Posterior cingulate gyrus (tissue), 11 donors: Measurements from ENCODE around the gene ERP27.

Source experiments
- DNase-seq, 10 donors: peaks; one replicate each; pipeline versions ENCODE4 v3.0.0 to v3.0.0-alpha.2; 2020 to 2021; ENCODE audit warnings: mixed read lengths in 3 of 10
- intact Hi-C: fragments of 100-400 bp; cut with DNase I; formaldehyde crosslinking; loops from one replicate; pipeline ENCODE4 v1.15.1; 2023

ERP27 gene

DNA sequence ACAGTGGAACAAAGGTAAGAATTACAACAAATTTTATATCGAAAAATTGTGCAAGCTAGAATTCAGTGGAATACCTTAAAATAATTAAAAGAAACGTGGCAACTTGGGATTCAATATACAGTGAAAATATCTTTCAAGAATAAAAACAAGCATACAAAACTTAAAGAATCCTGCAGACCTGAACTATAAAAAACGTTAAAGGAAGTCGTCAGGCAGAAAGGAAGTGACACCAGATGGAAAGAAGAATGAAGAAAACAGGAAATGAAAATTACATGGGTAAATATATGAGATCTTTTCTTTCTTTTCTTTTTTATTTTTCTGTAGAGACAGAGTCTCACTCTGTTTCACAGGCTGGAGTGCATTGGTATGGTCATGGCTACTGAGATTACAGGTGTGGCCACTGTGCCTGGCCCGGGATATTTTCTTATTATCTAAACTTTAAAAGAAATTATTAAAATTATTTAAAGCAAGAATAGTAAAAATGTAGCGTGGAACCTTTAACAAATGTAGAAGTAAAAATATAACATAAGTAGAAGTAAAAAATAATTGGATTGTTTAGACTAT, 57.4 kb downstream of the ERP27 start:
- intact Hi-C loops: loop anchor here (10.0 kb wide), 1 partner anchor 74 kb away; no protein-coding TSS in a partner anchor
- DNase-seq: no peak

DNA sequence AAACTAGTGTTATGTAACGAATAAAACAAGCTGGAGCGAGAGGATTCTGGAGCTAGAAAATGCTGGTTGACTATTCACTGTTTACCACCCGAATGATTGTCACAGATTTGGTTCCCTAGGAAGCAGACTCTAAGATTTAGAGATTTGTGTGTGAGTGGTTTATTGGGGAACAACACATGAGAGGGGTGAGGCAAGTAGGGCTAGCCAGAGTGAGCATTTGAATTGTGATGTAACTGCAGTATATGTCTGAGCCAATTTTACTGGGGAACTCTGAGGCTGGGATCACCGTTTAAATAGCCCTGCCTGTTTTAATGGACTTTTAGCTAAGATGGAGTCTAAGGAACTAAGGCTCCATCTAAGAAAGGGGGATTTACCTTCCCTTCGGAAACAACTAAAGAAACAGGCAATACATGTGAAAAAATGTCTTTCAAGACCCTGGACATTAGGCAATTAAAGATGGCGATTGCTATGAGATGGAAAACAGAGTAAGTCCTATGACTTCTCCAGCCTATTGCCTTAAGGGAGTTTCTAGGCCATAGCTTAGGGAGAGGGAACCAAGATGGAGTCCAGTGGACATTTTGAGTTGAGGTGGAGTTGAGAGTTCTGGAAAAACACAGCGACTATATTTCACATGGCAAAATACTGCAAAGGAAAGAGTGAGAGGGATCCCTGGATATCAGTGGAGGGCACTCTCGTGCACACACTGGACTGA, 59.0 kb downstream of the ERP27 start:
- DNase-seq: no peak
- intact Hi-C loops: no loop called here

DNA sequence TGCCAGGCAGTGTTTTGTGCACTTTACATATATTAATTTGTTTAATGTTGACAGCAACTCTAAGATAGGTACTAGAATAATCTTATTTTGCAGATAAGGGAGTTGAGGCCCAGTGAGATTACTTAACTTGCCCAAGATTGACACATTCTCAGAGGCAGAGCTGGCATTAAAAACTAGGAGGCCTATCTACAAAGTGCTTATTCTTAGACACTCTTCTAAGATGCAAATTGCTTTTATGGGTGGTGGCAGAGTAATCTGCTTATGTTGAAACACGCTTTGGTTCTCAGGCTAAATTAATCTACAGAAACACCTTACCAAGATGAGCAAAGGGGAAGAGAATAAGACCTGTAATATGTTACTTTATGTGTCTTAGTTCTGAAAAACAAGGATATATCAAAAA, 59.8 kb downstream of the ERP27 start:
- no peak for DNase-seq
- intact Hi-C loops: no loop called here

DNA sequence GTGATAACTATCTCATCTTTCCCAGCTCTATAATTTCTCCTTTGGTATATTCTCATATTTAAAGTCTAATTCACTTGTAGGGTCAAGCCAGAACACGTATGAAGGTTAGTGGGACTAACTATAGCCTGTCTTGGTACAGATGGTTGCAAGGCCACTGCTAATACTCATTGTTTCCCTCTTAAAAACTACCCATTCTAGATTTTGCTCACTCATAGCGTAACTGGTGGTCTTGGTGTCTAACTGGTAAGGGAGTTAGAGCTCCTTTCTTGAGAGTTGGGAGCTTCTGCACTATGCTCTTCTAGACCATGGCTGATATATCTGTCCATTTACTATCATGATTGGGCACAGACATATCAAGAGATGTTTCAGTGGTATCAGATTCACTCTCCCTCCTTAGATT, 61.5 kb downstream of the ERP27 start:
- no peak for DNase-seq
- intact Hi-C loops: no loop called here

DNA sequence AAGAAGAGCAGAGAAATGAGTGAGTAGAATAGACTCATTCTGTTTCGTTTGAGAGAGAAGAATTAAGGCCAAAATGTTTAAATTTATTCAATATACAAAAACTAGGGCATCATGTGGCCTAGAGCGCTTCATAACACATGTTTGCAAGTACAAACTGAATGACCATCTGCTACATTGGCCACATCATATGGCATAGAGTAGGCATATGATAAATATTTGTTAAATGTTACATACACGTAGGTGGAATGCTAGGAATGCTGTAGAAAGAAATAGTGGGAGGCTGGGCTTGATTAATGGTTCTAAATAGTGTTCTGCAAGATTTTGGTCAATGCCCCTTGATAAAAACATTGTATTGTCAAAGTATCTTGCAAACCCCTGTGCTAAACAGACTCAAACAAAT, 63.5 kb downstream of the ERP27 start:
- intact Hi-C loops: no loop called here
- no peak for DNase-seq

DNA sequence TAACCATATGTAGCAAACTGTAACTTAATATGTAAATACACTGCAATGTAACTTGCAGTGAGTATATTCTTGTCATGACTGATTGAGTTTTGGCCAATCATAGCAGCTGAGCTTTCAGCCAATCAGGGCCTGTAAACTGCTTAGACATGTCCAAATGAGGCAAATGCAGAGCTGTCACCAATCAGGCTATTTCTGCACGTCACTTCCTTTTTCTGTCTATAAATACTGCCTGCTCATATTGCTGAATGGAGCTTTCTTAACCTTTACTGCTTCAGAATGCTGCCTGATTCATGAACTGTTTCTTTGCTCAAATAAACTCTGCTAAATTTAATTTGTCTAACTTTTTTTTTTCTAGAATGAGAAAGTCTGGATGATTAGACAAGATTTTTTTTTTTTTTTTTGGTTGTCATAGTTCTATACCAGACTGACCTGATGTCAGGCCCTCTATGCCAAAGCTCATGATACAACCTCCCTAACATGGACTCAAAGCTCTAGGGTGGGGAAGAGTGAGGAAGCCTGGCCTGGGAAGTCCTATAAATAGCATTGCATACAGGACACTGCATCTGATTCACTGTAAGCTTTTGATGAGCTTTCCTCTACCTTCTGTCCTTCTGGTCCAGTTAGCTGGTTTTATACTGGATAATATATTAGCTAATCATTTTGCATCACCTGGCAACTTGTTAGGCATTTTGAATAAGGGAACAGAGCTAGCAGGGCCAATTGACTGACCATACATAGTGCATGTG, 64.7 kb downstream of the ERP27 start:
- DNase-seq: no peak
- intact Hi-C loops: no loop called here

DNA sequence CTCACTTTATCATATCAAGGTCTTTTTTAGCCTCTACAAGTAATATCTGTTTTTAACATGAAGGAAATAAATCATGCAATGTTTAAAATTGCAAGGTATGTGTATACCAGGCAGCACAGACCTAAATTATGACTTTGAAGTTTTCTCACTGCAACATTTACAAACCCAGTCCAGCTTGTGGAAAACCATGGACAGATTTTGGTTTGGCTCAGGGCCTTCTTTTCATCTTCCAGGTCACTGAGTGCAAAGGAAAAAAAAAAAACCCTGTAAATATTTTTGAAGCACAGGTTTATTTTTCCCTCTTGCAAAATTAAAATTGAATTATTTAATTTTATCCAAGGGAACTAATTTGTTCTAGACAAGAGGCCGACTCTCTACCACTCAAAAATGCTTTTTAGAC, 66.5 kb downstream of the ERP27 start:
- no peak for DNase-seq
- intact Hi-C loops: no loop called here

DNA sequence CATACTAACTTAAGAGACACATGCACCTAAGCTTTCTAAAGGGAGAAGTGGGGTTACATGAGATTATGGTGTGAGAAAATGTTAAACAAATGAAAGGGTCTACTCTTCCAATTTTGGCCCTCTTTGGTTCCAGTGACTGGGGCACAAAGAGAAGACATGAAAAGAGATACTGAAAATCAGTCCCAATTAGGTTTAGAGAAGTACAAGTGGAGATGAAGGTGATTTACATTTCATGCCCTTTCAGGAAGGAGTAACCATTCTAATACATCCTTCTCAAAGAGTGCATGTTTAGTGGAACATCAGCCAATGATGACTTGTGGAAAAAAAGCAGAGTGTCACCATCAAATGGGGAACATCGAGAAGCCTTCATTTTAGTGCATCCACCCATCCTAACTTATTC, 67.1 kb downstream of the ERP27 start:
- DNase-seq: no peak
- intact Hi-C loops: no loop called here

DNA sequence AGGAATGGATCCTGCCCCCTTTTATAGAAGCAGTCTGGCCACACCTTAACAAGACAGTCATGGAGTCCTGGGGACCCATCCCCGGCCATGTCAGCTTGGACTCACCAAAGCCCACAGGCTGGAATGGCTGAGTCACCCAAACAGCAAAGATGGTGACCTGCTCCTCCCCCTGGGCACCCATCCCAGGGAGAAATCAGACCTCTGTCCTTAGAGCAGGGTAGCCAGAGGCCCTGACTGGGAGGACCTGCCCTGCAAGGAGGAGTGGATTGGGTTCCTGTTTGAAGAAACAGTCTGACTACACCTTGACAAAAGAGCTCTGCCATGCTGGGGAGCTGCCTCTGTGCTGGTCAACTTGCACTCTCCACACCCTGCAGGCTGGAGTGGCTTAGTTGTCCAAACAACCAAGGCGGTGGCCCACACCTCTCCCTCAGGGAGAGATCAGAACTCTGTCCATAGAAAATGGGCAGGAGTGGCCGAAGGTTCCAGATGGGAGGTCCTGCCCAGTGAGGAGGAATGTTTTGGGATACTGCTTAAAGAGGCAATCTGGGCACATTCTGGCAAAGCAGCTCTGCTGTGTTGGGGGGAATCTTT, 69.3 kb downstream of the ERP27 start:
- intact Hi-C loops: no loop called here
- peak in 1 of 10 donors; percentile 63 for DNase-seq
